ENCODE measurements around the gene APOL6. TPM values are rescaled to one million over a fixed set of nuclear protein-coding genes. Genes with fewer than 3 reads are reported as not detected.
"Not testable (repeated sequence)": the region's sequence is repeated elsewhere in the genome, so short reads cannot be mapped to it uniquely, and the experiment has no call there.

APOL6 gene
- polyA plus RNA-seq, 3 donors = 4.1 to 4.3 (median 4.2) TPM

DNA sequence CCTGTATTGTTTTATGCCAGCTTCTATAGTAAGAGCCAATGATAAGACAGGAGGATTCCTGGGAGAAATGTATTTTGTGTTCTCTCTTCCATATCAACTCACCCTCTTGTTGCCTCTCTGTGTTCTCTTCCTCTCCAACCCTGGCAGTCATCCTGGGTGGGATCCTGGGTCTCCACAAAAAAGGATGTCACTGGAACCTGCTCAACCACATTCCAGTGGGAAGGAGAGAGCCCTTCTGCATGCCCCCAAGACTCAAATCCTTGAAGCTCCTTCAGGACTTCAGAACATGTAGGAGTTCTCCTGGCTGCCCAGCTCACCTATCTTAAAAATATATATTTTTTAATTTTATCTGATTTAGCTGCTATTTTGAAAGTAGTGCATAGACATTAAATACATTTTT is 26.1 kb downstream of the APOL6 start:
- DNase-seq (ENCODE audit: low read depth in 3 of 3, low spot score in 2 of 3) = no peak

- DNase-seq (ENCODE audit: low read depth in 3 of 3, low spot score in 2 of 3) = not testable (repeated sequence)
These were observed 27.8 kb downstream of the APOL6 start for GRCh38 chr22:35676065-35676464.

DNA sequence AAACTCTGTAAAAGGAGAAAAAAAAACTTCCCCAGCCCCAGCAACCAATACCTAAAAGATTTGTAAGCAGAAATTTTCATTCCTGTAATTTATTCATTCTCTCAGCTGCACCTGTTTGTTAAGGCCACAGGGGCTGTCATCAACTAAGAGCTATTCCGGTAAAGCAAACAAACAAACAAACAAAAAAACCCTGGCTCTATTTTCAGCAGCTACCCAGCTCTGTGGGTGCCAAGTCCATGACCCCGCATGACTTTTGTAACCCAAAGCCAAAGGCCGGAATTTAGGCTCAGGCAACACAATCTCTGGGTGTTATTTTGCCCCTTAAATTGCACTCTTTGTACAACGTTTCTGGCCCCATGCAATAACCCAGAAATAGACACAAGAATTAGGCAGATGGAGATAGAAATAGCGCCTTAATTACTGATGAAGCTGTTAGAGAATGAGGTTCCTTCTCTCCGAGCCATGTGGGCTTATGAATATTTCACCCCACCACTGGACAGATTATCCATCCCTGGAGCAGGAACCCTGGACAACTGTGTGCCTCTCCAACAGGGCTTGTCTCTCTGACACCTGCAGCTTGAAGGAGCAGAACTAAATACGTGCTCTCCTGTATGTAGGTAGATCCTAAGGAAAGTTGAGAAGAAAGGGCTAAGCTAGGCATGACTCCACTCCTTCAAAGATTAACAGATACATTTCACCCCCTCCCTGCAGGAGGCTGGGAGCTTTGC is 29.4 kb downstream of the APOL6 start:
- DNase-seq (ENCODE audit: low read depth in 3 of 3, low spot score in 2 of 3) = no peak

DNA sequence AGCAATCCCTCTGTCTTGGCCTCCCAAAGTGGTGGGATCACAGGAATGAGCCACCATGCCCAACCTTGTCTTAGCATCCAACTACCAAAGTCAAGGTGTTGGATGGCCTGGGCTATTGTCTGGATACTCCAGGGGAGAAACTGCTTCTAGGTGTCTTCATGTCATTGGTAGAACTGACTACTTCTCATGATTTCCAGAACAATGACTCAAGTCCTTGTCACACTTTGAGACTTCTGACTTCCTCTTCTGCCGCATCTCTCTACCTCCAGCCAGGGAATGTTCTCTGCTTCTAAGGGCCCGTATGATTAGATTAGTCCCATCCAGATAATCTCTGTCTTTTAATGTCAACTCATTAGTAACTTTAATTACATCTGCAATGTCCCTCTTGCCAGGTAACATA is 30.6 kb downstream of the APOL6 start:
- DNase-seq (ENCODE audit: low read depth in 3 of 3, low spot score in 2 of 3) = no peak

- DNase-seq (ENCODE audit: low read depth in 3 of 3, low spot score in 2 of 3) = not testable (repeated sequence)
These were observed 31.2 kb downstream of the APOL6 start for GRCh38 chr22:35679492-35679891.

GRCh38 chr22:35681454-35682052 is 33.3 kb downstream of the APOL6 start:
- no peak for DNase-seq (ENCODE audit: low read depth in 3 of 3, low spot score in 2 of 3)

DNA sequence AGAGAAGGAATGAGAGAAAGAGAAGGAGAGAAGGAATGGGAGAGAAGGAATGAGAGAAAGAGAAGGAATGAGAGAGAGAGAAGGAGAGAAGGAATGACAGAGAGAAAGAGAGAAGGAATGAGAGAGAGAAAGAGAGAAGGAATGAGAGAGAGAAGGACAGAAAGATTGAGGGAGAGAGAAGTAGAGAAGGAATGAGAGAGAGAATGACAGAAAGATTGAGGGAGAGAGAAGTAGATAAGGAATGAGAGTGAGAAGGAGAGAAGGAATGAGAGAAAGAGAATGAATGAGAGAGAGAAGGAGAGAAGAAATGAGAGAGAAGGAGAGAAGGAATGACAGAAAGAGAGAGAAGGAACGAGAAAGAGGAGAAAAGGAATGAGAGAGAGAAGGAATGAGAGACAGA is 35.3 kb downstream of the APOL6 start:
- DNase-seq (ENCODE audit: low read depth in 3 of 3, low spot score in 2 of 3) = no peak

GRCh38 chr22:35684270-35684700 is 36.0 kb downstream of the APOL6 start:
- no peak for DNase-seq (ENCODE audit: low read depth in 3 of 3, low spot score in 2 of 3)

- no peak for DNase-seq (ENCODE audit: low read depth in 3 of 3, low spot score in 2 of 3)
These were observed 36.5 kb downstream of the APOL6 start for GRCh38 chr22:35684732-35685131.

DNA sequence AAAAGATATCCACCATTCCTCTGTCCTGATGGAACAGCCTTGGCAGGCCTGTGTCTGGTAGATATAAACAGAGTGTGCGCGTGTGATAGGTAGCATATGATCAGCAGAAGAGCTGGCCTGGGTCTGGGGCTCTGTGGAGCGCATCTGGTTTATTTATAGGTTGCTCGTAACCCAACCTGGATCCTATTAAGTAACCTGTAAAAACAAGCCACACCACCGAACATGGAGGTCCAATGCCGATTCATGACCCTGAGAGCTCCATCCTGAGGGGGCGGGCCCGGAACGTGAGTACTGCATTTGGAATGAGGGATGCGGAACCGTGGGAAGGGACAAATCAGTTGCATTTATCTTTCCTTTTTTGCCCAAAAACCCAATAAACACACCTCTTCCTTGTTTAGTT is 37.5 kb downstream of the APOL6 start:
- no peak for DNase-seq (ENCODE audit: low read depth in 3 of 3, low spot score in 2 of 3)

DNA sequence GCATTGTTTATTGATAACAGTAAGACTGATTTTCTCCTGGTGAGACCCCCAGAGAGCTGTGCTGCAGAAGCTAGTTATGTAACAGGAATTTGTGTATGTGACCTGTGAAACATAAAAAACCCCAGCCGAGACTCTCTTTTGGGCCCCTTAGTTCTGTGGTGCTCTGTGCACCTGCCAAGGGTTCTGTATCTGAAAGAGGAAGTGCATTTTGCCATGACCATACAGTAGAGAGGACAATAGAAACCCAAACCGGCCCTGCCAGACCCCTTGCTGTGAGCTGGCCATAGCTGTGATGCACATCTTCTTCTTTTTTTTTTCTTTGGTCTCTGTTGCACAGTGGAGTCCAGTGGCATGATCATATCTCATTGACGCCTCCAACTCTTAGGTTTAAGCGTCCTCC is 38.1 kb downstream of the APOL6 start:
- DNase-seq (ENCODE audit: low read depth in 3 of 3, low spot score in 2 of 3) = no peak

DNA sequence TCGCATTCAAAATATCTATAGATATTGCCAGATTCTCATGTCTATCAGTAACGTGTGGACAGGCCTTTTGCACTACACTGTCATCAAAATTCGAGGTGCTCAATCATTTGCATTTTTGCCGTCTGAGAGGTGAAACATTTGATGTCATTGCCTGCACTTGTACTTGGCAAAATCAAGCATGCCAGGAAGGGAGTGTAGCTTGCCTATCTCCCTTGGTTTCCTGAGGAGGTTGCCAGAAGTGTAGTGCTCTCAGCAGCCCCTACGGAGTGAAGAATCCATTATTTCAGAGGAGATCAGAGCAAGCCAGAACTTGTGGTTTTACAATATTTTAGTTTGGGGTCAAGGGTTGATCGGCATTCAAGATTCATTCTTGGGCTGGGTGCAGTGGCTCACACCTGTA is 39.2 kb downstream of the APOL6 start:
- no peak for DNase-seq (ENCODE audit: low read depth in 3 of 3, low spot score in 2 of 3)

DNA sequence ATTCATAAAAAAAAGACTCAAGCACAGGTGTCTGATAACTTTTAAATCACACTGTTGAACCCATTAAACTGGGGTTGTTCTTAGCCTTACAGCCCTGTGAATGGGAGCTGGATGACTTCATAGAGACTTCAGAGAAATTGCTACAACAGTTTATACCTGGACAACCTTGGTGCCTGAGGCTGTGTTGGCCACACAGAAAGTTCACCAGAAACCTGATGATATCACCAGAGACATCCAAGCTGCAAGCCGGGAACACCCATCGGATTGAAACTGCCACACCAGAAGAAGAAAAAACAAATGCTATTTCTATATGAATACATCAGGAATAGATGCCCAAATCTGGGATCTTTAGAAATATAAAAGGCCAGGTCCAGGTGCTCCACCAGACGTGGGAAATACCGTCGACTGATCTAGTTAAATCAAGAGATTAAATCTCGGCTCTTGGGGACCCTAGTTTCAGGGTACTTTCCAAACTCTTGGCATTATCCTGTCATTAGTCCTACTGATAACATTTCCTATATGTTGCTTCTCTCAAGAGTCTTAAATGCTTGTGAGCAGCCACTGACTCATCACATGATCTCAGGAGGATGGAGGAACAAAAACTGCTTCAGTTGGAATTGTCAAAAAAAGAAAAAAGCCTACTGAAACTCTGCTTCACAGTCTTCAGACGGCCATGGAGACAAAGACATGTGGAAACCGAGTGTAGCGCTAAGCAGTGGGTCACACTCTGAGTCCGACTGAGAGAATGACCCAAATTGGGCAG is 40.8 kb downstream of the APOL6 start:
- no peak for DNase-seq (ENCODE audit: low read depth in 3 of 3, low spot score in 2 of 3)

DNA sequence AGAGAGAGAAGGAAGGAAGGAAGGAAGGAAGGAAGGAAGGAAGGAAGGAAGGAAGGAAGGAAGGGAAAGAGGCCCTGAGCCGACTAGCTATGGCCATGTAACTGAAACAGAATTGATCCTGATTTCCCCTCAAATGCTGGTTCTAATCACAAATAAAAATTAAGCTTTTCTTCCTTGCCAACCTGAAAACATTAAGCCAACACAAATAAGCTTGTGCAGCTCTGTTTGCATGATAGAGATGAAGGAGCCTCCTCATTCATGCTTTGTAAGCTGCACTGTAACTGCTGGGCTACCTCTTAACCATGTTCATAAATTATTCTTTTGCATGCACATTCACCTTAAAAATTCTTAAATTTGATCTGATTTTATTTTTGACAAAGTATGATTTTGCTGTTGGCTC is 41.8 kb downstream of the APOL6 start:
- DNase-seq (ENCODE audit: low read depth in 3 of 3, low spot score in 2 of 3) = no peak

DNA sequence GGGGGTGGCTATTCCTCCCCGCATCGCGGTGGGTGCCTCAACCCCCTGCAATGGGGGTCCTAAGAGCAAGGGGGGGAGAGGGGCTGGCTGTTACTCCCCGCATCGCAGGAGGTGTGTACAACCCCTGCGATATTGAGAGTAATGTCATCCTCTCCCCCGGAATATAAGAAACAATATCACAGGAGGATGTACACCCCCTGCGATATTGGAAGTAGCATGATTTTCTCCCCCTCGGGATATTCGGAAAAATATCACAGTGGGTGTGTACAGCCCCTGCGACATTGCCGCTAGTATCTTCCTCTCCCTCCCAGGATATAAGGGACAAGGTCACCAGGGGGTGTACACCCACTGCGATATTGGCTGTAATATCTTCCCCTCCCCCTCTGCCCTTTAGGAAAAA is 47.0 kb downstream of the APOL6 start:
- DNase-seq (ENCODE audit: low read depth in 3 of 3, low spot score in 2 of 3) = no peak

DNA sequence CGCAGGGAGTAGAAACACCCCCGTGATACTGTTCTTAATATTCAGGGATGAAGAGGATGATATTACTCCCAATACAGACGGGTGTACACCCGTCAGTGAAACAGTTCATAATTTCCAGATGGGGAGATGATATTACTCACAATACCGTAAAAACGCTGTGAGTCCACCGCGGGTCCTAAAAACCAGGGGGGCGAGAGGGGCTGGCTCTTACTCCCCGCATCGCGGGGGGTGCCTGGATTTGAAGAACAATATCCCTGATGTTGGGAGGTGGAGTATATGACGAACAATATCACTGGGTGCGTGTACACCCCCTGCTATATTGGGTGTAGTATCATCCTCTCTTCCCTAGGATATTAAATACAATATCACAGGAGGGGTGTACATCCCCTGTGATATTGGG is 48.9 kb downstream of the APOL6 start:
- no peak for DNase-seq (ENCODE audit: low read depth in 3 of 3, low spot score in 2 of 3)

DNA sequence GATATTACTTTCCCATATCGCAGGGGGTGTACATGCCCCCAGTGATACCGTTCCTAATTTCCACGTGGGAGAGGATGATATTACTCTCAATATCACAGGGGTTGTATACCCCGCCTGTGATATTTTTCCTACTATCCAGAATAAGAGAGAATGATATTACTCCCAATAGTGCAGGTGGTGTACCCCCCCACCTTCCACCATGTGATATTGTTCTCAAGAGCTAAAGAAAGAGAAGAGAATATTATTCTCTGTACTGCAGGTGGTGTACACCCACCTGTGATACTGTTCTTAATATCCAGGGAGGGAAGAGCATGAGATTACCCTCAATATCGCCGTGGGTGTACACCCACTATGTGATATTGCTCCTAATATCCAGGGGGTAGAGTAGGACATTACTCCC is 51.6 kb downstream of the APOL6 start:
- not testable (repeated sequence) for DNase-seq (ENCODE audit: low read depth in 3 of 3, low spot score in 2 of 3)

- DNase-seq (ENCODE audit: low read depth in 3 of 3, low spot score in 2 of 3) = no peak
These were observed 55.8 kb downstream of the APOL6 start for GRCh38 chr22:35703861-35704584.

DNA sequence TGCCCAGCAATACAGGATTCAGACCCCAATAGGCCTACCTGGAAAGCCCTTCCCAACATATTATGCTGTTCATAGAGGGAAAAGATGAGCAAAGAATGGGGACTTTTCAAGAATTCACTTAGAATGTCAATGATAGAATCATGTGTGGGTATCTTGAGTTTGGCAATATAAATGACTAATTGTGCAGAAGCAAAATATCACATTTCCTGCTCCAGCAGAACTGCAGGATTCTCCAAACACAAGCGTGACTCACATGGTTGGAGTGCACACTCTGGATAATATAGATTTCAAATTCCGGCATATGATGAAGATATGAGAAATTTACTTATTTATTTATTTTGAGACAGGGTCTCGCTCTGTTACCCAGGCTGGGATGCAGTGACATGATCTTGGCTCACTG is 56.9 kb downstream of the APOL6 start:
- DNase-seq (ENCODE audit: low read depth in 3 of 3, low spot score in 2 of 3) = no peak

- DNase-seq (ENCODE audit: low read depth in 3 of 3, low spot score in 2 of 3) = no peak
These were observed 60.2 kb downstream of the APOL6 start for GRCh38 chr22:35708453-35708852.

GRCh38 chr22:35708917-35709316 is 60.7 kb downstream of the APOL6 start:
- no peak for DNase-seq (ENCODE audit: low read depth in 3 of 3, low spot score in 2 of 3)
